Neural progenitor cell (in vitro differentiated cells): Measurements from ENCODE around the gene SH3TC1. TPM values are rescaled to one million over a fixed set of nuclear protein-coding genes. Genes with fewer than 3 reads are reported as not detected.

Experiments
- DNase-seq: peaks from one replicate; pipeline ENCODE4 v3.0.0-alpha.2; 2016; ENCODE audit warnings: low spot score
- H2AFZ ChIP-seq: fragments of 200-600 bp; sonication (generic); replicated peaks from 2 replicates; pipeline ENCODE4 v1.6.1; 2016; ENCODE audit warnings: antibody characterized with exemption
- H3F3A ChIP-seq: fragments of 200-600 bp; sonication (generic); 2 replicates; pipeline ENCODE4 v1.6.1; 2016; ENCODE audit warnings: antibody characterized with exemption, low read depth
- H3K27ac ChIP-seq: fragments of 200-600 bp; sonication (generic); 2 replicates; pipeline ENCODE4 v1.5.1; 2016; ENCODE audit warnings: mild to moderate bottlenecking
- H3K27me3 ChIP-seq: fragments of 200-600 bp; sonication (generic); 2 replicates; pipeline ENCODE4 v1.6.1; 2016; ENCODE audit warnings: mild to moderate bottlenecking, moderate library complexity
- H3K36me3 ChIP-seq: fragments of 200-600 bp; sonication (generic); 2 replicates; pipeline ENCODE4 v1.5.1; 2016
- H3K4me1 ChIP-seq: fragments of 200-600 bp; sonication (generic); 2 replicates; pipeline ENCODE4 v1.6.1; 2016; ENCODE audit warnings: mixed run types
- H3K4me2 ChIP-seq: fragments of 200-600 bp; sonication (generic); 2 replicates; pipeline ENCODE4 v1.6.1; 2016
- H3K4me3 ChIP-seq: fragments of 200-600 bp; sonication (generic); 2 replicates; pipeline ENCODE4 v1.5.1; 2016
- H3K79me2 ChIP-seq: fragments of 200-600 bp; sonication (generic); 2 replicates; pipeline ENCODE4 v1.6.1; 2016; ENCODE audit warnings: low read depth
- H3K9ac ChIP-seq: fragments of 200-600 bp; sonication (generic); 2 replicates; pipeline ENCODE4 v1.6.1; 2016
- H3K9me3 ChIP-seq: fragments of 200-600 bp; sonication (generic); 2 replicates; pipeline ENCODE4 v1.5.1; 2016; ENCODE audit warnings: low read depth
- H4K20me1 ChIP-seq: fragments of 200-600 bp; sonication (generic); 2 replicates; pipeline ENCODE4 v1.6.1; 2016; ENCODE audit warnings: low read depth
- H3K27ac Mint-ChIP-seq: 3 replicates; pipeline ENCODE4 v1.8.0; 2021; ENCODE audit warnings: mixed read lengths
- H3K27me3 Mint-ChIP-seq: 2 replicates; pipeline ENCODE4 v1.8.0; 2022; ENCODE audit warnings: low read depth, mild to moderate bottlenecking, inconsistent platforms, moderate library complexity, mixed read lengths; ENCODE audit not compliant: insufficient read depth
- H3K36me3 Mint-ChIP-seq: 3 replicates; pipeline ENCODE4 v1.8.0; 2021; ENCODE audit warnings: mixed read lengths
- H3K4me1 Mint-ChIP-seq: 3 replicates; pipeline ENCODE4 v1.8.0; 2021; ENCODE audit warnings: mixed read lengths
- H3K4me3 Mint-ChIP-seq: 3 replicates; pipeline ENCODE4 v1.8.0; 2021; ENCODE audit warnings: mild to moderate bottlenecking, moderate library complexity, mixed read lengths
- H3K9me3 Mint-ChIP-seq: 3 replicates; pipeline ENCODE4 v1.8.0; 2020; ENCODE audit warnings: mixed read lengths
- CTCF ChIP-seq: fragments of 200-600 bp; sonication (generic); IDR thresholded peaks from 2 replicates; pipeline ENCODE4 v1.5.1; 2017; ENCODE audit warnings: antibody characterized with exemption, mild to moderate bottlenecking
- EZH2 ChIP-seq: fragments of 200-600 bp; sonication (generic); IDR thresholded peaks from 2 replicates; pipeline ENCODE4 v1.6.1; 2017; ENCODE audit warnings: antibody characterized with exemption, mild to moderate bottlenecking, moderate library complexity
- EZH2phosphoT487 ChIP-seq: fragments of 200-600 bp; sonication (generic); IDR thresholded peaks from 2 replicates; pipeline ENCODE4 v1.6.1; 2017; ENCODE audit warnings: antibody characterized with exemption
- total RNA-seq: library from RNA; depleted of rRNA; stranded (reverse); fragments of >200 nt; gene quantifications from 2 replicates; pipeline ENCODE4 v1.2.3, GENCODE V29; 2015; ENCODE audit warnings: low replicate concordance

SH3TC1 gene
- total RNA-seq, 1 donor from 2014 or later: 0.22 TPM

DNA sequence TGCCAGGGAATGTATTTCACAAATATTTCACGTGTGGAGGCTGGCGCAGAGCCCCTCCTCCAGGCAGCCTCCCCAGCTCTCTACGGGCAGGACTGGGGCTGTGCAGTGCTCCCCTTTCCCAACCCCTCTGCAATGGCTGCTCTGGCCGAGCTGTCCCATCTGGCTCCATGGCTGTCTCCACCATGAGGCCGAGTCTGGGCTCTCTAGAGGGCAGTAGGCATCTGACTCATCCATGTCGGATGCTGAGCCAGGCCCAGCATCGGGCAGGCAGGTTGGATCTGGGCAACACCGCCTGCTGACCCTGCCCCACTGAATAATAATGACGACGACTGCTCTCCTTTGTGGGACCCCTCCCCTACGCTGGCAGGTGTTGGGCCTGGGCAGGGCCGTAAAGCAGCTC is 11.0 kb upstream of the SH3TC1 start:
- H4K20me1 ChIP-seq: no peaks in the 10 kb centered on the region
- no peak overlapping the region for H3K4me2 ChIP-seq
- no peaks in the 10 kb centered on the region for H3K27me3 ChIP-seq
- Mint-ChIP-seq H3K4me3 (no peak overlapping the region), H3K4me1 (peaks cover 25% of the 10 kb centered on the region), H3K9me3 (no peaks in the 10 kb centered on the region), H3K27me3 (peaks cover 7% of the 10 kb centered on the region), H3K27ac (peak overlapping the region; percentile 69), H3K36me3 (no peaks in the 10 kb centered on the region)
- no peaks in the 10 kb centered on the region for H3K79me2 ChIP-seq
- H3K36me3 ChIP-seq: no peaks in the 10 kb centered on the region
- no peaks in the 10 kb centered on the region for H3K4me1 ChIP-seq
- TF ChIP-seq EZH2 (no peak), EZH2phosphoT487 (no peak), CTCF (no peak)
- no peaks in the 10 kb centered on the region for H3K9me3 ChIP-seq
- no peak for DNase-seq
- H3K27ac ChIP-seq: no peak overlapping the region
- no peak overlapping the region for H3K9ac ChIP-seq
- H3K4me3 ChIP-seq: no peak overlapping the region
- H3F3A ChIP-seq: peaks cover 2% of the 10 kb centered on the region
- H2AFZ ChIP-seq: no peak overlapping the region

DNA sequence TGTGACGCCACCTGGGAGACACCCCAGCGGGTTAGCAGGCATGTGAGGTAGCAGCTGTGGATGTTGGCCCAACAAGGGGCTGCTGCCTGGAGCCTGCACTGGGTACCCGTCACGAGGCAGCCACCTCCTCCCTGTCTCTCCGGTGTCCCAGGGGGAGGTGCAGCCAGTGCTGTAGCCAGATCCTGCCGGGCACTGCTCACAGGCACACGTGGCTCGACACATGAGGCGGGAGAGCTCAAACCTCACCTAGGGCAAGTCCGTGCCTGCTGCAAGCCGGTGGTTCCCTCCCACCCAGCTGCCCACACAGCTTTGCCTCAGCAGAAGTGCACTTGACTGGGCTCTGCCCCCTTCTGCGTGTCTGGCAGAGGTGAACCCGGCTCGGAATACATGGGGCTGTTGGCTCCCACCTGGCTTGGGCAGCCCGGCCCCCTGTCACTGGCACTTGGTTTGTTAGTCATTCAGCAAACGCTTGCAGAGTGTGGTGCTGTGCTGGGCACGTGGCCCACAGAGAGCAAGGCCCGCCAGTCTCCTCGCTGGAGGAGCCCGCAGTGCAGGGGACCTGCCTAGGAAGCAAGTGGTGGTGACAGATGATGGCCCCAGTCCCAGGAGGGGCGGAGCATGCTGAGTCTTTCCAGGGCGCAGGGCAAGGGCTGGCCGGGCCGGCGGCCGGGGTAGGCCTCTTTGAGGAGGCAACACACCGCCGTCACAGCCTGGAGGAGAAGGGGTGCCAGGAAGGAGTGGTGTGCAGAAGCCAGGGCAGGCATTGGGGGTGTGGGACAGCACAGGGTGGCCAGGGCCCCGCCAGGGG is 10.1 kb upstream of the SH3TC1 start:
- TF ChIP-seq CTCF: no peak
- no peak for TF ChIP-seq EZH2
- TF ChIP-seq EZH2phosphoT487: no peak
- H3K4me2 ChIP-seq: no peak overlapping the region
- DNase-seq: no peak
- no peaks in the 10 kb centered on the region for H3K9me3 Mint-ChIP-seq
- H3K4me1 Mint-ChIP-seq: peaks cover 25% of the 10 kb centered on the region
- H3K9ac ChIP-seq: no peak overlapping the region
- H3K27me3 Mint-ChIP-seq: peaks cover 7% of the 10 kb centered on the region
- H3K4me1 ChIP-seq: no peaks in the 10 kb centered on the region
- no peaks in the 10 kb centered on the region for H3K36me3 Mint-ChIP-seq
- H3K36me3 ChIP-seq: no peaks in the 10 kb centered on the region
- H3K4me3 ChIP-seq: no peak overlapping the region
- no peak overlapping the region for H3K27ac ChIP-seq
- peaks cover 2% of the 10 kb centered on the region for H3F3A ChIP-seq
- no peak overlapping the region for H3K4me3 Mint-ChIP-seq
- H4K20me1 ChIP-seq: no peaks in the 10 kb centered on the region
- H3K9me3 ChIP-seq: no peaks in the 10 kb centered on the region
- no peak overlapping the region for H3K27ac Mint-ChIP-seq
- no peak overlapping the region for H2AFZ ChIP-seq
- H3K27me3 ChIP-seq: no peaks in the 10 kb centered on the region
- no peaks in the 10 kb centered on the region for H3K79me2 ChIP-seq

DNA sequence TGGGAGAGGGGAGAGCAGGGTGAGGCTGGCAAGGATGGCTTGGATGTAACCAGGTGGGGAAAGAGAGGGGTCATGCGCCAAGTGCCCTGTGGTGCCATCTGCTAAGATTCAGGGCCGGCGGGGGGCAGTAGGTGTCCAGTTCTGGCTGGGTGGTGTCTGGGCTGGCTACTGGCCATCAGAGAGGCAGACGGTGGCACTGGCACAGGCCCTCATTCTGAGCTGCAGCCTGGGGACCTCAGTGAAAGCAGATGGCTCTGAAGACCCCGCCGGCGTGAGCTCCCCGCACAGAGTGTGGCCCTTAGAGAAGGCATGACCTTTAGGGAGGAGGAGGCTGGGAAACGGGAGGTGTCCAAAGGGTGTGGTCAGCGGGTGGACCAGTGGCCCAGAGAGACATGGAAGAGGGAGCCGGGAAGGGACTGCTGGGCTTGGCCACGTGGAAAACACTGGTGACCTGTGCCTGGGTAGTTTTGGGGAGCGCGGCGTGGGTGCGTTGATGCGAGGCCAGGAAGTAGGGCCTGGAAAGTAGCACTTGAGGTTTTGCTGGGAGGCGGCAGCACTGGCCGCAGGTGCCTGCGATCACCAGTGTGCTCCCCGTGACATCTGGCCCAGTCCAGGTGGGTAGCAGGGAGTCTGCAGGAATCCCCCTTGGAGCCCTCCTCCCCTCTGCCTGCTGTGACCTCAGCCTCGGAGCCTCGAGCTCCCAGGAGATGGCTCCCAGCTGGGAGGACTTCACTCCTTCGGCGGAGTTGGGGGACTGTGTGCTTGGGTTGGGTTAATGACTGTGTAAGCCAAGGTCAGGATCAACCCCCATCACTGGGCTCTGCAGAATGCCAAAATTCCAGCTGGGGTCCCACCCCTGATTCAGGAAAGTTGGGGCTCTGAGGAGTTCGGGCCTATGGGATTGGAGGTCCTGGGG is 9.3 kb upstream of the SH3TC1 start:
- Mint-ChIP-seq H3K9me3 (no peaks in the 10 kb centered on the region), H3K36me3 (no peaks in the 10 kb centered on the region), H3K4me3 (no peak overlapping the region), H3K4me1 (peaks cover 23% of the 10 kb centered on the region), H3K27me3 (peaks cover 7% of the 10 kb centered on the region), H3K27ac (peak overlapping the region; percentile 7)
- H2AFZ ChIP-seq: no peak overlapping the region
- H3K27ac ChIP-seq: no peak overlapping the region
- H3K79me2 ChIP-seq: no peaks in the 10 kb centered on the region
- DNase-seq: no peak
- H3F3A ChIP-seq: peaks cover 2% of the 10 kb centered on the region
- TF ChIP-seq EZH2 (no peak), CTCF (no peak), EZH2phosphoT487 (no peak)
- no peak overlapping the region for H3K9ac ChIP-seq
- no peaks in the 10 kb centered on the region for H4K20me1 ChIP-seq
- H3K4me2 ChIP-seq: no peak overlapping the region
- no peaks in the 10 kb centered on the region for H3K4me1 ChIP-seq
- no peaks in the 10 kb centered on the region for H3K27me3 ChIP-seq
- H3K9me3 ChIP-seq: no peaks in the 10 kb centered on the region
- no peaks in the 10 kb centered on the region for H3K36me3 ChIP-seq
- H3K4me3 ChIP-seq: no peak overlapping the region
